ENCODE data around the gene AFF4.

AFF4 gene

GRCh38 chr5:132895719-132896305 is 67.6 kb downstream of the AFF4 start:
- in situ Hi-C loops (cut with MboI; ENCODE audit: low sequenced_read_pairs): no loop called here

GRCh38 chr5:132890817-132891216 is 72.6 kb downstream of the AFF4 start:
- in situ Hi-C loops (cut with MboI; ENCODE audit: low sequenced_read_pairs): no loop called here

GRCh38 chr5:132889501-132889900 is 73.9 kb downstream of the AFF4 start:
- in situ Hi-C loops (cut with MboI; ENCODE audit: low sequenced_read_pairs): no loop called here

- in situ Hi-C loops (cut with MboI; ENCODE audit: low sequenced_read_pairs): no loop called here
Observed at GRCh38 chr5:132887283-132887682, 76.2 kb downstream of the AFF4 start.

GRCh38 chr5:132886064-132886823 is 77.2 kb downstream of the AFF4 start:
- in situ Hi-C loops (cut with MboI; ENCODE audit: low sequenced_read_pairs): no loop called here

- in situ Hi-C loops (cut with MboI; ENCODE audit: low sequenced_read_pairs): no loop called here
Observed at GRCh38 chr5:132884548-132884947, 78.9 kb downstream of the AFF4 start.

GRCh38 chr5:132883261-132883834 is 80.1 kb downstream of the AFF4 start:
- in situ Hi-C loops (cut with MboI; ENCODE audit: low sequenced_read_pairs): no loop called here

- in situ Hi-C loops (cut with MboI; ENCODE audit: low sequenced_read_pairs): no loop called here
Observed at GRCh38 chr5:132877938-132878337, 85.5 kb downstream of the AFF4 start.

GRCh38 chr5:132877466-132877865 is 86.0 kb downstream of the AFF4 start:
- in situ Hi-C loops (cut with MboI; ENCODE audit: low sequenced_read_pairs): no loop called here

GRCh38 chr5:132876020-132876759 is 87.2 kb downstream of the AFF4 start:
- in situ Hi-C loops (cut with MboI; ENCODE audit: low sequenced_read_pairs): no loop called here

- in situ Hi-C loops (cut with MboI; ENCODE audit: low sequenced_read_pairs): no loop called here
Observed at GRCh38 chr5:132873930-132874271, 89.5 kb downstream of the AFF4 start.

GRCh38 chr5:132873119-132873929 is 90.1 kb downstream of the AFF4 start, which contains the start of gene LEAP2:
Gene LEAP2, plus strand, starts transcription at chr5:132873668. Its CDS starts 27 bp downstream, at chr5:132873695.
- in situ Hi-C loops (cut with MboI; ENCODE audit: low sequenced_read_pairs): no loop called here

- in situ Hi-C loops (cut with MboI; ENCODE audit: low sequenced_read_pairs): no loop called here
Observed at GRCh38 chr5:132872788-132873118, 90.7 kb downstream of the AFF4 start.

- in situ Hi-C loops (cut with MboI; ENCODE audit: low sequenced_read_pairs): no loop called here
Observed at GRCh38 chr5:132871459-132872284, 91.8 kb downstream of the AFF4 start.

- in situ Hi-C loops (cut with MboI; ENCODE audit: low sequenced_read_pairs): no loop called here
Observed at GRCh38 chr5:132870801-132871200, 92.6 kb downstream of the AFF4 start.

- in situ Hi-C loops (cut with MboI; ENCODE audit: low sequenced_read_pairs): no loop called here
Observed at GRCh38 chr5:132868754-132869153, 94.7 kb downstream of the AFF4 start.

GRCh38 chr5:132867046-132867451 is 96.4 kb downstream of the AFF4 start:
- in situ Hi-C loops (cut with MboI; ENCODE audit: low sequenced_read_pairs): no loop called here

- in situ Hi-C loops (cut with MboI; ENCODE audit: low sequenced_read_pairs): no loop called here
Observed at GRCh38 chr5:132866342-132867045, 96.9 kb downstream of the AFF4 start, which contains the start of the genes GDF9 and UQCRQ. Gene GDF9, minus strand, starts transcription at chr5:132866469. Its CDS starts 1,936 bp downstream, at chr5:132864533. Gene UQCRQ, plus strand, starts transcription at chr5:132866642. Its CDS starts 240 bp downstream, at chr5:132866882.

- in situ Hi-C loops (cut with MboI; ENCODE audit: low sequenced_read_pairs): no loop called here
Observed at GRCh38 chr5:132865668-132866341, 97.6 kb downstream of the AFF4 start.
